ENCODE measurements around the gene TNIP2. TPM values are rescaled to one million over a fixed set of nuclear protein-coding genes. Genes with fewer than 3 reads are reported as not detected.

TNIP2 gene
- total and polyA plus RNA-seq, 9 donors, result 6.4 to 43.2 (median 30.5) TPM

DNA sequence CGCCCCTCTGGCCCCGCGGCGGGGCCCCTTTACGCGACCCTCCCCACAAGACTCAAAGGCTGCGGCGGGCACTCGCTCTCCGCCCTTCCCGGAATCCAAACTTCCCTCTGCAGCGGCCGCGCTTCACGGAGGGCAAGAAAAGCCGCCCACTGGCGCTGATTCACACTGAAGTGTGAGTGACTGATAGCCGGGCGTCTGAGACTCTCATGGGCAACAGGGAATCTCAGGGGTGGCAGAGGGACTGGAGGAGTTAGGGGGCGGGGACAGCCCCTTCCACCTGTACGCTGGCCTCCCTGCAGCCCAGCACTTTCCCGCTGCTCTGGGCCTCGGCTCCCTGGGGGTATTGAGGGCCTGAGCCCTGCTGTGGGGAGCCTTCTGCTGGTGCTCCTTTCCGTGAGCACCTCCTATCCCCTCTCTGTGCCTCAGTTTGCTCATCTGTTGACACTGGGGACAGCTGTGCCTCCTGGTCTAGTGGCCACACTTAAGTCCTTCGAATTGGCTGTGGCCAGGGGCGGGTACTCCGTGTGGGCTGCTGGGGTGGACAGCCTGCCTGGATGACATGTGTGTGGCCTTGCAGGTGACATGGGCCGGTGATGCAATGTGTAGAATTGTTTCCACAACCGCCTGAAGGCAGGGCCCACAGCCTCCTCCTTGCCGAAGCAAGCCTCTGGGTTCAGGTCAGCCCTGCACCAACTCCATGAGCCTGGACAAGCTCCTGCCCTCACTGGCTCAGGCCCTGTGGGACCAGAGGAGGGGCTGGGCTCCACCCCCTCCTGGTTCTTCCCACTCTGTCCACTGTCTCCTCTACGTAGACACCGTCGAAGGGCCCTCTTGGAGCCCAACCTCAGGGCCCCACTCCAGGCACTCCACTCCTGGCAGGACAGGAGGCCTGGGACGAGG is 37.7 kb upstream of the TNIP2 start:
- H3K27ac ChIP-seq, result no peak overlapping the region
- 27 to 49% (median 28%) methylated on average over 18 to 34 of the region's 34 CpGs for WGBS, 3 donors
- DNase-seq, result peak; percentile 22 to 56 (median 42)
- H3K9me3 ChIP-seq, result no peaks in the 10 kb centered on the region
- H3K4me3 ChIP-seq, result peak overlapping the region; percentile 53
- H3K4me1 ChIP-seq (ENCODE audit: insufficient read depth), result peaks cover 14% of the 10 kb centered on the region
- no peaks in the 10 kb centered on the region for H3K36me3 ChIP-seq
- no peaks in the 10 kb centered on the region for H3K27me3 ChIP-seq
- intact Hi-C loops (cut with DNase I), result no loop called here
- TF ChIP-seq, protein P1, sequence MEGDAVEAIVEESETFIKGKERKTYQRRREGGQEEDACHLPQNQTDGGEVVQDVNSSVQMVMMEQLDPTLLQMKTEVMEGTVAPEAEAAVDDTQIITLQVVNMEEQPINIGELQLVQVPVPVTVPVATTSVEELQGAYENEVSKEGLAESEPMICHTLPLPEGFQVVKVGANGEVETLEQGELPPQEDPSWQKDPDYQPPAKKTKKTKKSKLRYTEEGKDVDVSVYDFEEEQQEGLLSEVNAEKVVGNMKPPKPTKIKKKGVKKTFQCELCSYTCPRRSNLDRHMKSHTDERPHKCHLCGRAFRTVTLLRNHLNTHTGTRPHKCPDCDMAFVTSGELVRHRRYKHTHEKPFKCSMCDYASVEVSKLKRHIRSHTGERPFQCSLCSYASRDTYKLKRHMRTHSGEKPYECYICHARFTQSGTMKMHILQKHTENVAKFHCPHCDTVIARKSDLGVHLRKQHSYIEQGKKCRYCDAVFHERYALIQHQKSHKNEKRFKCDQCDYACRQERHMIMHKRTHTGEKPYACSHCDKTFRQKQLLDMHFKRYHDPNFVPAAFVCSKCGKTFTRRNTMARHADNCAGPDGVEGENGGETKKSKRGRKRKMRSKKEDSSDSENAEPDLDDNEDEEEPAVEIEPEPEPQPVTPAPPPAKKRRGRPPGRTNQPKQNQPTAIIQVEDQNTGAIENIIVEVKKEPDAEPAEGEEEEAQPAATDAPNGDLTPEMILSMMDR (IDR thresholded peaks at IDR 0.05), result no peak
- TF ChIP-seq EP300 (IDR thresholded peaks at IDR 0.05), result no peak
- TF ChIP-seq POLR2A (IDR thresholded peaks at IDR 0.05), result no peak

DNA sequence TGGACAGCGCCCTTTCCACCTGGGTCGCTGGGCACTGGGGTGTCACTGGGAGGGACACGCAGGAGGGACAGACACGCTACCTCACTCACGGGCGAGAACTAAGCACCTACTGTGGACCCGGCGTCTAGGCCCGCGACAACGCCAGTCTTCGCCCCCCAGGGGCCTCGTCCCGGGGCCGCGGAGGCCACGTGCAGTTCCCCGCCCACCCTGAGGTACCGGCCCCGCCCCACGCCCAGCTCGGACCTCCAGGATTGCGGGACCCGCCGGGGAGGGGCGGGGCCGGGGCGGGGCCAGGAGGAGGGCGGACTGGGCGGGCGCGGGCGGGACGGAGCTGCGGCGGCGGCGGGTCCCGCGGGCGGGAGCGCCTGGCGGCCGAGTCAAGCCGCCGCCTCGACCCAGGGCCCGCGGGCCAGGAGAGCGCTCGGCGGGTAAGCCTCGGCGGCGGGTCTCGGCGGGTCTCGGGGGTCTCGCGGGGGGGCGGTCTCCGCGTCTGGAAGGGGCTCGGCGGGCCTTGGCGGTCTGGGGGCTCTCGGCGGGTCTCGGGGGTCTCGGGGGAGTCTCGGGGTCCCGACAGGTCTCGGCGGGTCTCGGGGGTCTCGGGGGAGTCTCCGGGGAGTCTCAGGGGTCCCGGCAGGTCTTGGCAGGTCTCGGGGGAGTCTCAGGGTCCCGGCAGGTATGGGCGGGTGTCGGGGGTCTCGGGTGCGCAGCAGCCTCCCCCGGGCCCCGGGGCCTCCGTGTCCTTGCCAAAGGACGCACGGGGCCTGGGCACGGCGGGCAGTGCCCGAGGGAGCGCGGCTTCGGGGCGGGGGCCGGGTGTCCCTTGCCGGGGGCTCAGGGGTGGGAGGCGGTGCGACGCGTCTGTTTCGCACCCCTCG is 36.8 kb upstream of the TNIP2 start, which contains the start of gene SH3BP2:
TSS of gene SH3BP2 (plus strand) at position 375 of the 875 bp plus-strand sequence. CDS start 27,533 bp downstream, outside the sequence.
- H3K27me3 ChIP-seq, result no peaks in the 10 kb centered on the region
- no peaks in the 10 kb centered on the region for H3K9me3 ChIP-seq
- TF ChIP-seq EP300 (IDR thresholded peaks at IDR 0.05) (no peak), POLR2A (IDR thresholded peaks at IDR 0.05) (no peak)
- TF ChIP-seq, protein P1 (IDR thresholded peaks at IDR 0.05), result no peak
- H3K27ac ChIP-seq, result peak within 1 kb of the TSS; percentile 48
- 8 to 86% (median 21%) methylated on average over 6 to 99 of the region's 104 CpGs for WGBS, 3 donors
- DNase-seq, result peak; percentile 76 to 89 (median 81)
- peaks cover 11% of the 10 kb centered on the region for H3K4me1 ChIP-seq (ENCODE audit: insufficient read depth)
- no peaks in the 10 kb centered on the region for H3K36me3 ChIP-seq
- H3K4me3 ChIP-seq, result peak within 1 kb of the TSS; percentile 53
- intact Hi-C loops (cut with DNase I), result no loop called here

DNA sequence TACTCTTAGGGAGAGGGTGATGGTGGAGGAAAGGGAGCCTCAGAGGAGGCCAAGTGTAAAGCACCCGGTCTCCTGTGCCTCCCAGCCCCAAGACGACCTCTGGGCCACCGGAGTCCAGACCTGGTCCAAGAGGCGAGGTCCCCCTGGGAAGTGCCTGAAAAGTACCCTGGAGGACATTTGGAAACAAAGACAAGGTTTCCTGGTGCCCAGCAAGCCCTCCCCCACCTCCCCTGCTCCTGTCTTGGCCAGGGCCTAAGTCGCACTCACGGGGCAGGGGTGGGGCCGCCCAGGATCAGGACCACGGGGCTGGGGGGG is 36.2 kb upstream of the TNIP2 start:
- no peak for DNase-seq
- intact Hi-C loops (cut with DNase I), result no loop called here
- Histone ChIP-seq H3K27ac (peak overlapping the region; percentile 48), H3K36me3 (no peaks in the 10 kb centered on the region), H3K9me3 (no peaks in the 10 kb centered on the region), H3K4me1 (ENCODE audit: insufficient read depth) (peaks cover 11% of the 10 kb centered on the region), H3K27me3 (no peaks in the 10 kb centered on the region), H3K4me3 (no peak overlapping the region)
- TF ChIP-seq POLR2A (IDR thresholded peaks at IDR 0.05), result no peak
- TF ChIP-seq, protein P1 (IDR thresholded peaks at IDR 0.05), result no peak
- no peak for TF ChIP-seq EP300 (IDR thresholded peaks at IDR 0.05)
- WGBS, 3 donors, result 75 to 86% (median 81%) methylated on average over 8 of the region's 8 CpGs

All from ovary (tissue), 9 donors.